ENCODE measurements around the gene DELE1. TPM values are rescaled to one million over a fixed set of nuclear protein-coding genes. Genes with fewer than 3 reads are reported as not detected.
"Not testable (repeated sequence)": the region's sequence is repeated elsewhere in the genome, so short reads cannot be mapped to it uniquely, and the experiment has no call there.

The DELE1 gene
- total RNA-seq, 3 donors from 2014 or later (not counting 1 experiment from before 2014, with no cell fraction given), result 106 to 125 (median 115) TPM

- Histone ChIP-seq H3K9me3 (ENCODE audit: control insufficient read depth, insufficient read depth, low read length) (no peaks in the 10 kb centered on the region), H3K27me3 (ENCODE audit: control insufficient read depth, insufficient read depth, low read length) (peaks cover 35% of the 10 kb centered on the region), H3K4me1 (ENCODE audit: control insufficient read depth, insufficient read depth, low read length) (peaks cover 5% of the 10 kb centered on the region), H3K36me3 (ENCODE audit: control insufficient read depth, insufficient read depth, low read length) (no peaks in the 10 kb centered on the region), H3K4me3 (ENCODE audit: low read length) (no peak overlapping the region), H3K27ac (ENCODE audit: low read length) (no peak overlapping the region)
- no peaks in the 10 kb centered on the region for H3K9me3 Mint-ChIP-seq
- no peak overlapping the region for H3K27ac Mint-ChIP-seq
- ATAC-seq, result no peak
- no peak overlapping the region for H3K4me3 Mint-ChIP-seq
- 40% methylated on average over 5 of the region's 8 CpGs for WGBS (ENCODE audit: insufficient coverage)
- H3K27me3 Mint-ChIP-seq (ENCODE audit: low read depth in 2 of 2), result peaks cover 49 to 50% of the 10 kb centered on the region in 2 donors
- TF ChIP-seq, protein P1, sequence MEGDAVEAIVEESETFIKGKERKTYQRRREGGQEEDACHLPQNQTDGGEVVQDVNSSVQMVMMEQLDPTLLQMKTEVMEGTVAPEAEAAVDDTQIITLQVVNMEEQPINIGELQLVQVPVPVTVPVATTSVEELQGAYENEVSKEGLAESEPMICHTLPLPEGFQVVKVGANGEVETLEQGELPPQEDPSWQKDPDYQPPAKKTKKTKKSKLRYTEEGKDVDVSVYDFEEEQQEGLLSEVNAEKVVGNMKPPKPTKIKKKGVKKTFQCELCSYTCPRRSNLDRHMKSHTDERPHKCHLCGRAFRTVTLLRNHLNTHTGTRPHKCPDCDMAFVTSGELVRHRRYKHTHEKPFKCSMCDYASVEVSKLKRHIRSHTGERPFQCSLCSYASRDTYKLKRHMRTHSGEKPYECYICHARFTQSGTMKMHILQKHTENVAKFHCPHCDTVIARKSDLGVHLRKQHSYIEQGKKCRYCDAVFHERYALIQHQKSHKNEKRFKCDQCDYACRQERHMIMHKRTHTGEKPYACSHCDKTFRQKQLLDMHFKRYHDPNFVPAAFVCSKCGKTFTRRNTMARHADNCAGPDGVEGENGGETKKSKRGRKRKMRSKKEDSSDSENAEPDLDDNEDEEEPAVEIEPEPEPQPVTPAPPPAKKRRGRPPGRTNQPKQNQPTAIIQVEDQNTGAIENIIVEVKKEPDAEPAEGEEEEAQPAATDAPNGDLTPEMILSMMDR (IDR thresholded peaks at IDR 0.05), result no peak
- DNase-seq, result no peak
- peaks cover 9 to 13% of the 10 kb centered on the region in 2 donors for H3K4me1 Mint-ChIP-seq
- intact Hi-C loops (cut with micrococcal nuclease), result no loop called here
- no peaks in the 10 kb centered on the region for H3K36me3 Mint-ChIP-seq
These were observed 39.8 kb upstream of the DELE1 start for GRCh38 chr5:141883892-141884318.

DNA sequence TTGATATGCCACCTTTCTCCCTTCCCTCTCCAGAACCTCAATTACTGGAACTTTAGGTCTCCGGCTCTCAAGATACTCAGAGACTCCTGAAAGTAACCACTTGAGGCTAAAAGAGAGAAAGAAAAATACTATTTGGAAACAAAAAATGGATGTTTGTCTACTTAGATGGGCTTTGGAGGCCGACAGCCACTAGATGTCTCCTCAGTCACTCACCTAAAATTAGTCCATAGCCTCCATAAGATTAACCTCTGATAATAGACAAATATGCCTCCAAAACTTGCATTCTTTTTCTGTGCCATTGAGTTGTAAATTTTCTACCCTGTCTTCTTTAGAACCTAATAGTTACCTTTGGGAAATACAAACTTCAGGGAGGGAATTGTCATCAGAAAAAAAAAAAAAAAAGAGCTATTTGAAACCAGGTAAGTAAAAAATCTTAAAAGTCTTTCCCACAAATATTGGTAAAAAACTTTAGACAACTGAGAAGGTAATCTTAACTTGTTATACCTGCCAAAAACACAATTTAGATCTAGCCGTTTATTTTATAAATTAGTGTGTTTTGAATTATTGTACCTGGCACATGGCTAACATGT, 34.3 kb upstream of the DELE1 start:
- Histone ChIP-seq H3K36me3 (ENCODE audit: control insufficient read depth, insufficient read depth, low read length) (no peaks in the 10 kb centered on the region), H3K4me3 (ENCODE audit: low read length) (no peak overlapping the region), H3K27ac (ENCODE audit: low read length) (no peak overlapping the region), H3K27me3 (ENCODE audit: control insufficient read depth, insufficient read depth, low read length) (peaks cover 10% of the 10 kb centered on the region), H3K4me1 (ENCODE audit: control insufficient read depth, insufficient read depth, low read length) (no peaks in the 10 kb centered on the region), H3K9me3 (ENCODE audit: control insufficient read depth, insufficient read depth, low read length) (no peaks in the 10 kb centered on the region)
- Mint-ChIP-seq H3K27me3 (ENCODE audit: low read depth in 2 of 2) (peaks cover 17 to 20% of the 10 kb centered on the region in 2 donors), H3K9me3 (no peaks in the 10 kb centered on the region), H3K4me3 (no peak overlapping the region), H3K36me3 (no peaks in the 10 kb centered on the region), H3K27ac (no peak overlapping the region), H3K4me1 (no peaks in the 10 kb centered on the region)
- no peak for DNase-seq
- intact Hi-C loops (cut with micrococcal nuclease), result no loop called here
- WGBS (ENCODE audit: insufficient coverage), result 48% methylated on average over 2 of the region's 3 CpGs
- TF ChIP-seq, protein P1 (IDR thresholded peaks at IDR 0.05), result no peak
- ATAC-seq, result no peak

- H3K4me3 ChIP-seq (ENCODE audit: low read length); DNase-seq; ATAC-seq; H3K4me1 Mint-ChIP-seq; H3K4me1 ChIP-seq (ENCODE audit: control insufficient read depth, insufficient read depth, low read length); H3K9me3 Mint-ChIP-seq; H3K36me3 ChIP-seq (ENCODE audit: control insufficient read depth, insufficient read depth, low read length); H3K4me3 Mint-ChIP-seq; H3K9me3 ChIP-seq (ENCODE audit: control insufficient read depth, insufficient read depth, low read length); H3K27ac ChIP-seq (ENCODE audit: low read length); H3K36me3 Mint-ChIP-seq; H3K27me3 ChIP-seq (ENCODE audit: control insufficient read depth, insufficient read depth, low read length); intact Hi-C loops (cut with micrococcal nuclease); H3K27ac Mint-ChIP-seq: not testable (repeated sequence)
- H3K27me3 Mint-ChIP-seq (ENCODE audit: low read depth in 2 of 2), result peaks cover 10% of the 10 kb centered on the region in 2 donors
- WGBS (ENCODE audit: insufficient coverage), result 96% methylated on average over 2 of the region's 2 CpGs
These were observed 33.2 kb upstream of the DELE1 start for GRCh38 chr5:141890429-141890828.

DNA sequence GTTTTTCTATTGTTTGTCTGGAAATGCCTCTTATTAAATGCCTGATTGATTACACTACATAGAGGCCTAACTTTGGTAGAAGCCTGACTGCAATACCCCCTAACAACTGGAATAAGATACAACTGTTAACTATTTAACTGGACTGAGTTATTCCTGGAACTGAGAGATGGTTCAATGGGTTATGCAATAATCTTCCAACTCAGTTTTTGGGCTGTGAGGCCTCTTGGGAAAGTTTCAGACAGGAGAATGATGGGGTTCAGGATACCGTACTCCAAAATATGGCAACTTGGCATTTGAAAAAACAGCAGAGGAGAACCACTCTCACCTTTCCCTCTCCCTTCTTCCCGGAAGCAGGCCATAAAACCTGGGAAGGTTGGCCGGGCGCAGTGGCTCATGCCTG, 26.2 kb upstream of the DELE1 start:
- Histone ChIP-seq H3K27me3 (ENCODE audit: control insufficient read depth, insufficient read depth, low read length) (no peaks in the 10 kb centered on the region), H3K4me3 (ENCODE audit: low read length) (no peak overlapping the region), H3K36me3 (ENCODE audit: control insufficient read depth, insufficient read depth, low read length) (no peaks in the 10 kb centered on the region), H3K27ac (ENCODE audit: low read length) (no peak overlapping the region), H3K9me3 (ENCODE audit: control insufficient read depth, insufficient read depth, low read length) (no peaks in the 10 kb centered on the region), H3K4me1 (ENCODE audit: control insufficient read depth, insufficient read depth, low read length) (no peaks in the 10 kb centered on the region)
- TF ChIP-seq, protein P1 (IDR thresholded peaks at IDR 0.05), result no peak
- DNase-seq (no peak), ATAC-seq (no peak)
- WGBS (ENCODE audit: insufficient coverage), result 93% methylated on average over 3 of the region's 4 CpGs
- no peak overlapping the region for H3K4me3 Mint-ChIP-seq
- no peaks in the 10 kb centered on the region for H3K4me1 Mint-ChIP-seq
- intact Hi-C loops (cut with micrococcal nuclease), result no loop called here
- H3K9me3 Mint-ChIP-seq, result no peaks in the 10 kb centered on the region
- peaks cover 9 to 14% of the 10 kb centered on the region in 2 donors for H3K27me3 Mint-ChIP-seq (ENCODE audit: low read depth in 2 of 2)
- H3K36me3 Mint-ChIP-seq, result no peaks in the 10 kb centered on the region
- H3K27ac Mint-ChIP-seq, result no peak overlapping the region

Data from natural killer cell (primary cell).